Measurements from ENCODE around the gene GRPR. TPM values are rescaled to one million over a fixed set of nuclear protein-coding genes. Genes with fewer than 3 reads are reported as not detected.

GRPR gene
- total and polyA plus RNA-seq, 10 of the 15 experiments (the other 5 are each of a cell fraction or from before 2014, with no cell fraction given), result 0.10 to 3.7 (median 0.21) TPM; not detected in 1

- TF ChIP-seq USF2 (IDR thresholded peaks at IDR 0.05; ENCODE audit: borderline replicate concordance, low read depth, low read length) (no peak), KLF5 (IDR thresholded peaks at IDR 0.05; ENCODE audit: partially characterized antibody) (no peak), TCF12 (IDR thresholded peaks at IDR 0.05; ENCODE audit: low read depth, low read length) (no peak), RELB (IDR thresholded peaks at IDR 0.05; ENCODE audit: low read depth) (no peak), USF1 (IDR thresholded peaks at IDR 0.05; ENCODE audit: borderline replicate concordance, extremely low read length, insufficient read depth, low read depth, low read length) (no peak), YBX1 (IDR thresholded peaks at IDR 0.05) (no peak), MXI1 (IDR thresholded peaks at IDR 0.05; ENCODE audit: low read depth, low read length) (no peak), NKRF (conservative IDR thresholded peaks at IDR 0.05) (no peak), POLR2AphosphoS5 (IDR thresholded peaks at IDR 0.05; ENCODE audit: low read length) (no peak), NFYB (IDR thresholded peaks at IDR 0.05; ENCODE audit: insufficient read depth, low read depth, low read length) (no peak), ZNF24 (IDR thresholded peaks at IDR 0.05) (no peak), MEF2B (IDR thresholded peaks at IDR 0.05; ENCODE audit: partially characterized antibody, poor library complexity, severe bottlenecking) (no peak)
These were observed 41.4 kb downstream of the GRPR start (continued) for GRCh38 chrX:16164748-16165147.
